Pancreas (tissue), 10 donors: ENCODE results near the gene DACH1. TPM values are rescaled to one million over a fixed set of nuclear protein-coding genes. Genes with fewer than 3 reads are reported as not detected.

Experiments used
- ATAC-seq, 4 donors: fragments of 200-7000 bp; cut with Tn5 transposase; one replicate each; pipeline versions ENCODE4 v1.8.0 to v1.9.1; 2020; ENCODE audit warnings: mild to moderate bottlenecking in 4 of 4, moderate library complexity in 4 of 4
- DNase-seq, 6 donors: peaks; one replicate each; pipeline ENCODE4 v3.0.0-alpha.2; 2020
- FAIRE-seq: peaks from 2 replicates; lab custom pipeline; 2012; peaks lifted over from hg19 to GRCh38; lab: Jason Lieb, UNC
- H3K27ac ChIP-seq, 4 donors: fragments of 200-600 bp; sonication (generic); 1 replicate in 3 of 4; 2 replicates in 1 of 4; pipeline versions ENCODE4 v1.5.0 to v1.8.0; 2020
- H3K27me3 ChIP-seq, 4 donors: fragments of 200-600 bp; one replicate each; pipeline ENCODE4 v1.8.0; 2021
- H3K36me3 ChIP-seq, 3 donors: fragments of 200-600 bp; sonication (generic) in 1 of 3; one replicate each; pipeline versions ENCODE4 v1.5.0 to v1.8.0; 2020 to 2021
- H3K4me1 ChIP-seq, 3 donors: fragments of 200-600 bp; one replicate each; pipeline ENCODE4 v1.8.0; 2021
- H3K4me3 ChIP-seq, 4 donors: fragments of 200-600 bp; sonication (generic) in 2 of 4; one replicate each; pipeline versions ENCODE4 v1.5.0 to v1.8.0; 2020 to 2021
- H3K9me3 ChIP-seq, 4 donors: fragments of 200-600 bp; one replicate each; pipeline ENCODE4 v1.8.0; 2021
- WGBS, 2 donors: extraction: QIAGEN DNeasy Blood & Tissue Kit; methylation state at CpG; one replicate each; pipeline ENCODE4 v1.1.7; 2013; 5-methylcytosine and 5-hydroxymethylcytosine counted together
- intact Hi-C, 3 donors: fragments of 100-400 bp; cut with DNase I; formaldehyde crosslinking; loops; one replicate each; pipeline versions ENCODE4 v1.11.1 to v1.14.2; 2022
- polyA plus RNA-seq, 2 donors: library from polyadenylated mRNA; stranded (reverse); fragments of 200-250 nt; gene quantifications; one replicate each; pipeline ENCODE4 v1.2.3, GENCODE V29; 2013
- total RNA-seq, 6 donors: library from RNA; stranded (reverse); fragmentation: NEBNext Ultra II Directional in 4 of 6; extraction: Animal tissue kit (Norgen Biotek cat#: 25700) in 4 of 6; gene quantifications; one replicate each; pipeline versions ENCODE4 v1.2.1 to v1.2.4, GENCODE V29; 2021 to 2023
- TF ChIP-seq, protein P1 (sequence below), 4 donors: fragments of 200-600 bp; sonication (generic) in 3 of 4; IDR thresholded peaks; one replicate each; pipeline versions ENCODE4 v1.5.0 to v1.8.0; 2021; ENCODE audit warnings: antibody characterized with exemption in 4 of 4
- donor health status: healthy with polysubstance abuse.
- donor health status: DM: no; HTN: no; CAD: no; lungs with moderate emphysema.
- donor health status: DM: no; HTN: no; CAD: no.
- donor health status: control.
- donor health status: control.
- donor health status: Bipolar disorder and iron deficiency.
- donor health status: DM: yes; HTN: yes; CAD: no.
- donor health status: DM: no; HTN: no; CAD: no.
- donor health status: DM: no; HTN: no; CAD: no.
- donor health status: DM: yes; HTN: yes; CAD: no.

Gene DACH1
- total and polyA plus RNA-seq, 8 donors, result 0.73 to 5.5 (median 1.7) TPM

GRCh38 chr13:71517004-71517403 lies 350.0 kb downstream of the DACH1 start:
- H3K27me3 ChIP-seq, result no peaks in the 10 kb centered on the region
- ATAC-seq (no peak), DNase-seq (no peak), FAIRE-seq (no peak)
- no peaks in the 10 kb centered on the region for H3K9me3 ChIP-seq
- H3K36me3 ChIP-seq, result no peaks in the 10 kb centered on the region
- no peak overlapping the region for H3K27ac ChIP-seq
- no peaks in the 10 kb centered on the region for H3K4me1 ChIP-seq
- intact Hi-C loops, result no loop called here
- WGBS, 2 donors, result 75 to 90% methylated on average over 2 of the region's 2 CpGs
- no peak overlapping the region for H3K4me3 ChIP-seq
- TF ChIP-seq, protein P1, sequence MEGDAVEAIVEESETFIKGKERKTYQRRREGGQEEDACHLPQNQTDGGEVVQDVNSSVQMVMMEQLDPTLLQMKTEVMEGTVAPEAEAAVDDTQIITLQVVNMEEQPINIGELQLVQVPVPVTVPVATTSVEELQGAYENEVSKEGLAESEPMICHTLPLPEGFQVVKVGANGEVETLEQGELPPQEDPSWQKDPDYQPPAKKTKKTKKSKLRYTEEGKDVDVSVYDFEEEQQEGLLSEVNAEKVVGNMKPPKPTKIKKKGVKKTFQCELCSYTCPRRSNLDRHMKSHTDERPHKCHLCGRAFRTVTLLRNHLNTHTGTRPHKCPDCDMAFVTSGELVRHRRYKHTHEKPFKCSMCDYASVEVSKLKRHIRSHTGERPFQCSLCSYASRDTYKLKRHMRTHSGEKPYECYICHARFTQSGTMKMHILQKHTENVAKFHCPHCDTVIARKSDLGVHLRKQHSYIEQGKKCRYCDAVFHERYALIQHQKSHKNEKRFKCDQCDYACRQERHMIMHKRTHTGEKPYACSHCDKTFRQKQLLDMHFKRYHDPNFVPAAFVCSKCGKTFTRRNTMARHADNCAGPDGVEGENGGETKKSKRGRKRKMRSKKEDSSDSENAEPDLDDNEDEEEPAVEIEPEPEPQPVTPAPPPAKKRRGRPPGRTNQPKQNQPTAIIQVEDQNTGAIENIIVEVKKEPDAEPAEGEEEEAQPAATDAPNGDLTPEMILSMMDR (IDR thresholded peaks at IDR 0.05), result no peak

DNA sequence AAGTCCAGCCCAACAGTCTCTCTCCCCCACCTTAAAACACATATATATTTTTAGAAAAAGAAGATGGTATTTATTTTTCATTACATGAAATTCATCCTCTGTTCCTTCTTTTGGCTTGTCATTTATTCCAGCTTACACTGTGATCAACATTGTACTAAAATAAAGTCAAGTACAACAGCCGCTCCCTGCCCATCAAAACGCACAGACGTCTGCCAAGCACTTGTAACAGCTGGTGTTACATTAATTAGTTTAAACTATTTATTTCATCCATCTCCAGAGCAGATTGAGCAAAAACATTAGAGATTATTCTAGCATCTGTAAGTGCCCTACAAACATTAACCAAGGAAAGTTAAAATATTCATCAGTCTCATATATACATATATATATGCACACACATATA lies 350.5 kb downstream of the DACH1 start:
- TF ChIP-seq, protein P1 (IDR thresholded peaks at IDR 0.05), result no peak
- H3K27ac ChIP-seq, result no peak overlapping the region
- FAIRE-seq, result no peak
- no peaks in the 10 kb centered on the region for H3K36me3 ChIP-seq
- intact Hi-C loops, result no loop called here
- H3K4me1 ChIP-seq, result no peaks in the 10 kb centered on the region
- no peak for DNase-seq
- no peak for ATAC-seq
- H3K27me3 ChIP-seq, result no peaks in the 10 kb centered on the region
- WGBS, 2 donors, result 80 to 83% methylated on average over 3 of the region's 3 CpGs
- H3K9me3 ChIP-seq, result no peaks in the 10 kb centered on the region
- H3K4me3 ChIP-seq, result no peak overlapping the region

GRCh38 chr13:71515744-71516038 lies 351.3 kb downstream of the DACH1 start:
- no peak overlapping the region for H3K4me3 ChIP-seq
- no peaks in the 10 kb centered on the region for H3K36me3 ChIP-seq
- no peak for DNase-seq
- ATAC-seq, result no peak
- no peaks in the 10 kb centered on the region for H3K27me3 ChIP-seq
- no peak for FAIRE-seq
- intact Hi-C loops, result no loop called here
- 26 to 31% methylated on average over 4 of the region's 4 CpGs for WGBS, 2 donors
- H3K4me1 ChIP-seq, result no peaks in the 10 kb centered on the region
- no peak overlapping the region for H3K27ac ChIP-seq
- H3K9me3 ChIP-seq, result no peaks in the 10 kb centered on the region
- TF ChIP-seq, protein P1 (IDR thresholded peaks at IDR 0.05), result no peak

DNA sequence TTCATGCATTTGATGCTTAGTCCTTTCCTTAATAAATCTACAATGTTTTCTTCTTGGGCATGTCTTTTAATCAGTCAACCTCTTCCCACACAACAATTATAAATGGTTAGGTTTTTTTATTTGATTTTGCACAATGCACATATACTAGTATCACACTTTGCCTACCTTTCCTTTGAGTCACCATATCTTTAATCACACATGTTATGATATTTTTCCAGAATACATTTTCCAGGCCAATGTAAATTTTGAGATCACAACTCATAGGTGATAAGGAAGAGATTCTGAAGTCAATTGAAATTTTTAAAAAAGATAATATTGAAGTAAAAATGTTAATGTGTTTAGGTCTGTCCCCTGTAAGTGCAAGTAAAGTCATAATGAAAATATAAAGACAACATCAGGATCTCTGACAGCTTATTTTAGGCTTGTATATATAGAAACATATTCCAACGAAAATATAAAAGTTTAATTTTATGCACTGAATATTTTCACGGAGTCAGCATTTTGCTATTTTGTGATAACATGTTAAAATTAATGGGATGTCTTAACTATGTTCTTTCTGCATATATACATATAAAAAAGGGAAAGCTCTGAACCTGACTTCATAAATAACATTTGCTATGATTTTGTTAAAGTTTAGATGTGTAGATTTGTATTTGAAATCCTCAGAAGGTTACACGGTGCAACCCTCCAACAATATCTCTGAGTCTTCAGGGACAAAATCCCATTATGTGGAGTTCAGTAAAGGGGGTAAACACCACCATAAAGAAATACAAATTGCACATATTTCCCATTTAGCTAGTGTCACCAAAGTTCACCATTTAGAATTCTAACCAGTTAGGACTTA lies 351.9 kb downstream of the DACH1 start:
- 58 to 68% methylated on average over 3 of the region's 3 CpGs for WGBS, 2 donors
- Histone ChIP-seq H3K36me3 (no peaks in the 10 kb centered on the region), H3K27ac (no peak overlapping the region), H3K9me3 (no peaks in the 10 kb centered on the region), H3K4me1 (no peaks in the 10 kb centered on the region), H3K4me3 (no peak overlapping the region), H3K27me3 (no peaks in the 10 kb centered on the region)
- intact Hi-C loops, result no loop called here
- FAIRE-seq (no peak), DNase-seq (no peak), ATAC-seq (no peak)
- TF ChIP-seq, protein P1 (IDR thresholded peaks at IDR 0.05), result no peak

DNA sequence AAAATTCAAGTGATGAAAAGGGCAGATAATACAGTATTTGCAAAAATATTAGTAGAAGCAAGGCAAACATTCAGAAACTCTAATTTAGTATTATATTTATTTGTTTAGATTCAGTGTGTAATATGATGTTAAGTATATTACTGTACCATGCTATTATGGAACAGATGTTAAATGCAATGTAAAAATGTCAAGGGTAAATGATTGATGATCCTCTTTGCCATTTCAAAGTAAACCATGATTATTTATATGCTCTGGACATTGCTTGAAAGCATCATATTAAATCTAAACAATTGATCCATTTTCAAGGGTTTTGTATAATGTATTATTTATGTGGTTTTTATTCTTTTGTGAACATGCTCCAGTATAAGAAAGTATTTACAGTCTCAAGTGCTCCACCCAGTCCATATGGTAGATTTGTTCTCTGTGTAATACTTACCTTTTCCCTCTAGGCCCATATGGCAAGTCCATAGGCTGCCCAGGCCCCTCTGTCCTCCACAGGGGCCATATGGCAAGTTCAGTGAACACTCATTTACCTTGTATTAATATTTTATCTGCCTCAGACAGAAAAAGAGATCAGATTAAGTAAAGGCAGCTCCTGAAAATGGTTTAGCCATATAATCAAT lies 353.5 kb downstream of the DACH1 start:
- Histone ChIP-seq H3K9me3 (no peaks in the 10 kb centered on the region), H3K4me1 (no peaks in the 10 kb centered on the region), H3K36me3 (no peaks in the 10 kb centered on the region), H3K4me3 (no peak overlapping the region), H3K27me3 (no peaks in the 10 kb centered on the region), H3K27ac (no peak overlapping the region)
- ATAC-seq, result no peak
- no peak for FAIRE-seq
- DNase-seq, result no peak
- intact Hi-C loops, result no loop called here
- TF ChIP-seq, protein P1 (IDR thresholded peaks at IDR 0.05), result no peak
